SK-N-SH treated with all-trans-retinoic acid at 6 μM for 48 hours (cell line): ENCODE measurements around the gene DNAJC15.

ENCODE experiments used
- ARNTL ChIP-seq: fragments of 450-650 bp; formaldehyde crosslinking; IDR thresholded peaks from 2 replicates; pipeline ENCODE4 v1.5.0; 2020; ENCODE audit warnings: low read depth, mild to moderate bottlenecking, moderate library complexity, borderline replicate concordance
- CREB5 ChIP-seq: fragments of 250-450 bp; sonication (Bioruptor Pico); IDR thresholded peaks from 2 replicates; pipeline ENCODE4 v1.5.1; 2020; ENCODE audit warnings: low read depth, mild to moderate bottlenecking, moderate library complexity
- ESRRG ChIP-seq: fragments of 250-450 bp; sonication (Bioruptor Pico); IDR thresholded peaks from 2 replicates; pipeline ENCODE4 v1.6.1; 2021; ENCODE audit warnings: mild to moderate bottlenecking
- PATZ1 ChIP-seq: fragments of 250-450 bp; sonication (Bioruptor Pico); IDR thresholded peaks from 2 replicates; pipeline ENCODE4 v1.8.0; 2020; ENCODE audit warnings: mild to moderate bottlenecking, moderate library complexity, borderline replicate concordance
- RARB ChIP-seq: fragments of 250-450 bp; sonication (Bioruptor Pico); IDR thresholded peaks from 2 replicates; pipeline ENCODE4 v1.8.0; 2021; ENCODE audit warnings: mild to moderate bottlenecking, moderate library complexity
- ZFP3 ChIP-seq: fragments of 250-450 bp; sonication (Bioruptor Pico); IDR thresholded peaks from 2 replicates; pipeline ENCODE4 v1.5.0; 2020; ENCODE audit warnings: mild to moderate bottlenecking, moderate library complexity
- ZFP30 ChIP-seq: fragments of 450-650 bp; formaldehyde crosslinking; IDR thresholded peaks from 2 replicates; pipeline ENCODE4 v1.5.0; 2022; ENCODE audit warnings: mild to moderate bottlenecking, moderate library complexity
- TF ChIP-seq, protein P1 (sequence below): fragments of 250-450 bp; sonication (Bioruptor Pico); IDR thresholded peaks from 2 replicates; pipeline ENCODE4 v1.5.0; 2020; ENCODE audit warnings: mild to moderate bottlenecking, moderate library complexity
- TF ChIP-seq, protein P2 (sequence below): fragments of 250-450 bp; sonication (Bioruptor Pico); IDR thresholded peaks from 2 replicates; pipeline ENCODE4 v1.8.0; 2021; ENCODE audit warnings: low read depth, mild to moderate bottlenecking, moderate library complexity, borderline replicate concordance

DNA sequence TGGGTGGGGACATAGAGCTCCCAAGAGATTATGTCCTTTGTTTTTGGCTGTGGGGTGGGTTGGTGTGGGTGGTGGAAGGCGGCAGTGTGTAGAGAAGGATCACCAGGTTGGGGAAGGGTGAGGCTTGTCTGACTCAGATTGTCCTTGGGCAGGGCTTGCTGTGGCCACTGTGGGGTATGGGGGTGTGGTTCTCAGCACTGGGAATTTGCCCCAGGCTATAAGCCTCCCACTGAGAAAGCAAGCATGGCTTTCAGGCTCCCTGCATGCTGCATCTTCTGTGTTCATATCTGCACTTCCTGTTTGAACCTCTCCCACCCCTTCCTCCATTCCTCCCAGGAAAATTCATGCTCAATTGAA, 34.9 kb downstream of the DNAJC15 start:
- no peak for TF ChIP-seq ZFP3
- TF ChIP-seq PATZ1 (CRISPR knock-in tag) = no peak
- no peak for TF ChIP-seq CREB5 (CRISPR knock-in tag)
- TF ChIP-seq, protein P1, sequence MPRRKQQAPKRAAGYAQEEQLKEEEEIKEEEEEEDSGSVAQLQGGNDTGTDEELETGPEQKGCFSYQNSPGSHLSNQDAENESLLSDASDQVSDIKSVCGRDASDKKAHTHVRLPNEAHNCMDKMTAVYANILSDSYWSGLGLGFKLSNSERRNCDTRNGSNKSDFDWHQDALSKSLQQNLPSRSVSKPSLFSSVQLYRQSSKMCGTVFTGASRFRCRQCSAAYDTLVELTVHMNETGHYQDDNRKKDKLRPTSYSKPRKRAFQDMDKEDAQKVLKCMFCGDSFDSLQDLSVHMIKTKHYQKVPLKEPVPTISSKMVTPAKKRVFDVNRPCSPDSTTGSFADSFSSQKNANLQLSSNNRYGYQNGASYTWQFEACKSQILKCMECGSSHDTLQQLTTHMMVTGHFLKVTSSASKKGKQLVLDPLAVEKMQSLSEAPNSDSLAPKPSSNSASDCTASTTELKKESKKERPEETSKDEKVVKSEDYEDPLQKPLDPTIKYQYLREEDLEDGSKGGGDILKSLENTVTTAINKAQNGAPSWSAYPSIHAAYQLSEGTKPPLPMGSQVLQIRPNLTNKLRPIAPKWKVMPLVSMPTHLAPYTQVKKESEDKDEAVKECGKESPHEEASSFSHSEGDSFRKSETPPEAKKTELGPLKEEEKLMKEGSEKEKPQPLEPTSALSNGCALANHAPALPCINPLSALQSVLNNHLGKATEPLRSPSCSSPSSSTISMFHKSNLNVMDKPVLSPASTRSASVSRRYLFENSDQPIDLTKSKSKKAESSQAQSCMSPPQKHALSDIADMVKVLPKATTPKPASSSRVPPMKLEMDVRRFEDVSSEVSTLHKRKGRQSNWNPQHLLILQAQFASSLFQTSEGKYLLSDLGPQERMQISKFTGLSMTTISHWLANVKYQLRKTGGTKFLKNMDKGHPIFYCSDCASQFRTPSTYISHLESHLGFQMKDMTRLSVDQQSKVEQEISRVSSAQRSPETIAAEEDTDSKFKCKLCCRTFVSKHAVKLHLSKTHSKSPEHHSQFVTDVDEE (CRISPR knock-in tag) = no peak
- no peak for TF ChIP-seq ZFP30
- no peak for TF ChIP-seq ARNTL (CRISPR knock-in tag)
- TF ChIP-seq RARB = no peak
- TF ChIP-seq, protein P2, sequence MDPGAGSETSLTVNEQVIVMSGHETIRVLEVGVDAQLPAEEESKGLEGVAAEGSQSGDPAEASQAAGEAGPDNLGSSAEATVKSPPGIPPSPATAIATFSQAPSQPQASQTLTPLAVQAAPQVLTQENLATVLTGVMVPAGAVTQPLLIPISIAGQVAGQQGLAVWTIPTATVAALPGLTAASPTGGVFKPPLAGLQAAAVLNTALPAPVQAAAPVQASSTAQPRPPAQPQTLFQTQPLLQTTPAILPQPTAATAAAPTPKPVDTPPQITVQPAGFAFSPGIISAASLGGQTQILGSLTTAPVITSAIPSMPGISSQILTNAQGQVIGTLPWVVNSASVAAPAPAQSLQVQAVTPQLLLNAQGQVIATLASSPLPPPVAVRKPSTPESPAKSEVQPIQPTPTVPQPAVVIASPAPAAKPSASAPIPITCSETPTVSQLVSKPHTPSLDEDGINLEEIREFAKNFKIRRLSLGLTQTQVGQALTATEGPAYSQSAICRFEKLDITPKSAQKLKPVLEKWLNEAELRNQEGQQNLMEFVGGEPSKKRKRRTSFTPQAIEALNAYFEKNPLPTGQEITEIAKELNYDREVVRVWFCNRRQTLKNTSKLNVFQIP (CRISPR knock-in tag) = no peak
- TF ChIP-seq ESRRG (CRISPR knock-in tag) = no peak
